Gastroesophageal sphincter (tissue), 3 donors: ENCODE data around the gene MBOAT1.

ENCODE experiments used
- EP300 ChIP-seq: sonication (generic); formaldehyde crosslinking; IDR thresholded peaks from one replicate; pipeline ENCODE4 v1.6.1; 2017; ENCODE audit warnings: antibody characterized with exemption, mild to moderate bottlenecking
- POLR2AphosphoS5 ChIP-seq: sonication (generic); formaldehyde crosslinking; IDR thresholded peaks from one replicate; pipeline ENCODE4 v1.6.1; 2017; ENCODE audit warnings: antibody characterized with exemption
- TF ChIP-seq, protein P1 (sequence below), 4 experiments: fragments of 200-600 bp in 2 of 4; fragments of 450-650 bp in 2 of 4; sonication (generic) in 1 of 4; IDR thresholded peaks; one replicate each; pipeline ENCODE4 v1.5.1; 2017 to 2019; ENCODE audit warnings: antibody characterized with exemption in 4 of 4, mild to moderate bottlenecking in 2 of 4, moderate library complexity in 2 of 4

DNA sequence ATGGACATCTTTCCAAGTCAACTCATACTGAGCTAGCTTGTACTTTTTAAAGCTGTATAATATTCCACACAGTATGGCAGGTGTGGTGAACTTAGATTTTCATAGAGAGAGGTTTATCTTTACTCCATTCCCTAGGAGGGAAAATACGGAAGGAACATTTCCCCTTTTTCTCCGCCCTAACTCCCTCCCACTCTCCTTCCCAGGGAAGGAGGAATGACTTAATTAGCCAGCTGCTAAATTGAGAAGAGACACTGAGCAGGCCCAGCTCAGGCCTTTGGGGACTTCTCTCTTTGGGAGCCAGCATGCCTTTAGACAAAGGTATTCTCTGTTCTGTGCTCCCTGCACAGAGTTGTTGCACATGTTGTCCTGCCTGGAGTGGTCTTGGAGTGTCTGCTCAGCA, 46.1 kb downstream of the MBOAT1 start:
- TF ChIP-seq, protein P1, sequence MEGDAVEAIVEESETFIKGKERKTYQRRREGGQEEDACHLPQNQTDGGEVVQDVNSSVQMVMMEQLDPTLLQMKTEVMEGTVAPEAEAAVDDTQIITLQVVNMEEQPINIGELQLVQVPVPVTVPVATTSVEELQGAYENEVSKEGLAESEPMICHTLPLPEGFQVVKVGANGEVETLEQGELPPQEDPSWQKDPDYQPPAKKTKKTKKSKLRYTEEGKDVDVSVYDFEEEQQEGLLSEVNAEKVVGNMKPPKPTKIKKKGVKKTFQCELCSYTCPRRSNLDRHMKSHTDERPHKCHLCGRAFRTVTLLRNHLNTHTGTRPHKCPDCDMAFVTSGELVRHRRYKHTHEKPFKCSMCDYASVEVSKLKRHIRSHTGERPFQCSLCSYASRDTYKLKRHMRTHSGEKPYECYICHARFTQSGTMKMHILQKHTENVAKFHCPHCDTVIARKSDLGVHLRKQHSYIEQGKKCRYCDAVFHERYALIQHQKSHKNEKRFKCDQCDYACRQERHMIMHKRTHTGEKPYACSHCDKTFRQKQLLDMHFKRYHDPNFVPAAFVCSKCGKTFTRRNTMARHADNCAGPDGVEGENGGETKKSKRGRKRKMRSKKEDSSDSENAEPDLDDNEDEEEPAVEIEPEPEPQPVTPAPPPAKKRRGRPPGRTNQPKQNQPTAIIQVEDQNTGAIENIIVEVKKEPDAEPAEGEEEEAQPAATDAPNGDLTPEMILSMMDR (IDR thresholded peaks at IDR 0.05): no peak
- TF ChIP-seq POLR2AphosphoS5 (no peak), EP300 (no peak)
